DMS 273 (cell line): ENCODE data around the gene ZNF226.
"Not testable (repeated sequence)": the region's sequence is repeated elsewhere in the genome, so short reads cannot be mapped to it uniquely, and the experiment has no call there.

Source experiments
- DNase-seq: peaks from one replicate; lab custom pipeline; 2025; ENCODE audit not compliant: unreplicated experiment; lab: John Stamatoyannopoulos, UW

The ZNF226 gene

GRCh38 chr19:44212250-44212865 lies 47.5 kb downstream of the ZNF226 start, which contains the start of gene ZNF227:
TSS of gene ZNF227 (plus strand) at chr19:44212532. CDS start at chr19:44217793, 5,261 bp downstream.
- peak; percentile 97 for DNase-seq

GRCh38 chr19:44212866-44213346 lies 48.0 kb downstream of the ZNF226 start:
- peak; percentile 55 for DNase-seq

GRCh38 chr19:44219926-44220325 lies 55.0 kb downstream of the ZNF226 start:
- DNase-seq = not testable (repeated sequence)

- not testable (repeated sequence) for DNase-seq
These were observed 55.9 kb downstream of the ZNF226 start for GRCh38 chr19:44220761-44221160.

GRCh38 chr19:44221291-44221690 lies 56.4 kb downstream of the ZNF226 start:
- DNase-seq = not testable (repeated sequence)
